Right cardiac atrium (tissue), 5 donors: Measurements from ENCODE around the gene FEZF2. TPM values are rescaled to one million over a fixed set of nuclear protein-coding genes. Genes with fewer than 3 reads are reported as not detected.

Experiments used
- ATAC-seq, 2 donors: fragments of 200-7000 bp; cut with Tn5 transposase; one replicate each; pipeline versions ENCODE4 v1.8.0 to v1.9.1; 2020; ENCODE audit warnings: moderate library complexity in 2 of 2, mild to moderate bottlenecking in 1 of 2
- DNase-seq, 3 donors: peaks; one replicate each; pipeline ENCODE4 v3.0.0-alpha.2; 2020
- H3K27ac ChIP-seq: one replicate; pipeline ENCODE4 v1.5.1; 2013; ENCODE audit warnings: mild to moderate bottlenecking, low read length, control low read depth, moderate library complexity
- H3K27me3 ChIP-seq: one replicate; pipeline ENCODE4 v1.6.1; 2013; ENCODE audit not compliant: control insufficient read depth, insufficient read depth
- H3K4me1 ChIP-seq: one replicate; pipeline ENCODE4 v1.6.1; 2013; ENCODE audit warnings: low read length; ENCODE audit not compliant: control insufficient read depth, insufficient read depth
- H3K4me3 ChIP-seq: one replicate; pipeline ENCODE4 v1.5.1; 2013; ENCODE audit warnings: low read length, control low read depth
- H3K9me3 ChIP-seq: one replicate; pipeline ENCODE4 v1.6.1; 2013; ENCODE audit warnings: low read length; ENCODE audit not compliant: control insufficient read depth
- WGBS: extraction: QIAGEN DNeasy Blood & Tissue Kit; methylation state at CpG from one replicate; pipeline ENCODE4 v1.1.7; 2013; 5-methylcytosine and 5-hydroxymethylcytosine counted together
- intact Hi-C, 4 donors: fragments of 100-400 bp; cut with DNase I; formaldehyde crosslinking; loops; one replicate each; pipeline versions ENCODE4 v1.11.0 to v1.14.0; 2022 to 2023
- polyA plus RNA-seq: library from polyadenylated mRNA; stranded (reverse); fragments of 200-250 nt; gene quantifications from one replicate; pipeline ENCODE4 v1.2.3, GENCODE V29; 2013
- total RNA-seq, 4 donors: library from RNA; stranded (reverse); fragmentation: NEBNext Ultra II Directional; extraction: Animal tissue kit (Norgen Biotek cat#: 25700); gene quantifications; one replicate each; pipeline ENCODE4 v1.2.1, GENCODE V29; 2021
- donor health status: healthy with polysubstance abuse.
- donor health status: DM: no; HTN: yes; CAD: no.
- donor health status: DM: no; HTN: no; CAD: no.
- donor health status: DM: no; HTN: yes; CAD: no; lungs with severe emphysema.
- donor health status: DM: yes; HTN: yes; CAD: no.

The FEZF2 gene
- total and polyA plus RNA-seq, 5 donors: not detected

DNA sequence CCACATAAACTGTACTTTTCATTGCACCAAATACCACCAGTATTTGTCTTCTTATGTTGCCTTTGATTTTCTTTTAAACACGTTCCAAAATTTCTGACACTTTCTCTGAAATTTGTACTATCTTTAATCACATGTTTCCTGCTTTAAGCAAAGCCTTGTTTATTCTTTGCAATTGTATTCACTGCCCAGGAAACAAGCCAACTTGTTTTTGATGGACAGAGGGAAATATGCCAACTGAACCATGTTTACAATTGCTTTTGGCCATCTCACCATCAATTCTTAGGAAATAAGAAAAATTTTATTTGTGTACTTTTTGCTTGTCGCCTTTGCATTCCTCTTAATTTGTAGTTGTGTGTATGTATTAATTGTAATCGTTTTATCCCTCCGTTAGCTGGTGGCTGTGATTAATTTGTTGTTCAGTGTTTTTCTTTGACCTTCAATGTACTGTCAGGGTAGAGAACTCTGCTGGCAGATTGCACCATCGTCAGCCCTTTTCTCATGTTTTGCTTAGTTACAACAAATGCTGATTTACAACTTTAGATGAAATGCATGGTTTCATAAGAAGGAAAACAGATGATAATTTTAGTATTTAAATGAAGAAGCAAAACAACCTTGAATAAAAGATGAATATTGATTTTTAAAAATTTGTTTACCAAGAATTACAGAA is 19.4 kb upstream of the FEZF2 start:
- 54% methylated on average over 5 of the region's 5 CpGs for WGBS
- ATAC-seq: no peak
- intact Hi-C loops: no loop called here

DNA sequence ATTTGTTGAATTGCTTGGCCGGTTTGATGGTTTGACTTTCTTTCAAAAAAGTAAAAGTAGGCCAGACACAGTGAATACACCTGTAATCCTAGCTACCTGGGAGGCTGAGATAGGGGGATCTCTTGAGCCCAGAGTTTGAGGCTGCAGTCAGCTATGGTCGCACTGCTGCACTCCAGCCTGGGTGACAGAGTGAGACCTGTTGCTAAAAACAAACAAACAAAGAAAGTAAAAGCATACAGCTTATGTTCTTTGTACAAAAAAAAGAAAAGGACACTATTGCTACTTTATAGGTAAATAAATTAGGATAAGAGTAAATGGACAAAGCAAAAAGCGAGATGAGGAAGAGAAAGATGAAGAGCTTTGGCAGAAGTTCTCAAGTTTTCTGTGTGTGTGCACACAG is 13.9 kb upstream of the FEZF2 start:
- 81% methylated on average over 3 of the region's 3 CpGs for WGBS
- H3K4me3 ChIP-seq: no peak overlapping the region
- no peak for ATAC-seq
- no peaks in the 10 kb centered on the region for H3K9me3 ChIP-seq
- intact Hi-C loops: no loop called here
- DNase-seq: no peak
- H3K27ac ChIP-seq: no peak overlapping the region
- no peaks in the 10 kb centered on the region for H3K27me3 ChIP-seq
- H3K4me1 ChIP-seq: no peaks in the 10 kb centered on the region

More for the DNA sequence above, 19.4 kb upstream of the FEZF2 start:
- no peaks in the 10 kb centered on the region for H3K4me1 ChIP-seq
- H3K4me3 ChIP-seq: no peak overlapping the region
- H3K27me3 ChIP-seq: no peaks in the 10 kb centered on the region
- DNase-seq: no peak
- no peak overlapping the region for H3K27ac ChIP-seq
- no peaks in the 10 kb centered on the region for H3K9me3 ChIP-seq

DNA sequence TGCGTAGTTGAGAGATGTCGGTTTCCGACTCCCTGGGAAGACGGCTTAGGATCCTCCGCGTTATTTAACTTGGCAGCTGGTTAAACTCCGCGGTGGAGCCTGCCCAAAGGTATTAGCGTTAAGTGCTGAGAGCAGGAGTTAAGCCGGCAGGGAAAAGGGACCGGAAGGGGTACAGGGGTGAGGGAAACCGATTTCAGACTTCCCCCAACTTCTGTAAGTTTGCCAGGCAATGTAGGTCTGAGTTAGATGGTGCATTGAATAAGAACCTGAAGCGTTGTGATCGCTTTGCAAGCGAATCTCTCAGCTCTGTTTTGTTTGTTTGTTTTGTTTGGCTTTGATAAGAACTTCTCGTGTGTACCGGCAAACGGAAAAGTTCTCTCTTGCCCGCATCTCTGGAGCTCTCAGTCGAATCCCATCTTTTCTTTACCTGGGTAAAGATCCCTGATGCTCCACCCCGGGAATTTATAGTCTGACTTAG is 6.0 kb upstream of the FEZF2 start:
- H3K4me3 ChIP-seq: no peak overlapping the region
- H3K9me3 ChIP-seq: peaks cover 2% of the 10 kb centered on the region
- DNase-seq: no peak
- no peak overlapping the region for H3K27ac ChIP-seq
- ATAC-seq: no peak
- H3K4me1 ChIP-seq: no peaks in the 10 kb centered on the region
- no peaks in the 10 kb centered on the region for H3K27me3 ChIP-seq
- WGBS: 3% methylated on average over 21 of the region's 21 CpGs
- intact Hi-C loops: no loop called here

DNA sequence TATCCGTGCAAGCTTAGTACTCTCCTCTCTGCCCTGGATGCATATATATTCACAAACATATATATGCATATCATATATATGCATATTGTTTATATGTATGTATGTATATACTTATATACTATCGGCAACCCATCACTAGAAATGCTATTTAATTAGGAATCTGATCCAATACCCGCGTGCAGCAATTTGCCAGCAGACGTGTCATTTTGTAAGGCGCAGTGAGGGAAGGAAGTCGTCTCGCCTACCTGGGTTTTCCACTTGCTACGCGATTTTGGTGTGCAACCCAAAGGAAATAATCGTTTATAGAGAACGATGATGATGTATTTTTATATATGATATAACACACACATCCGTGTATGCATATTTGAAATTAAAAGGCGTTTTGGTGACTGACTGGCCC is 5.6 kb upstream of the FEZF2 start:
- Histone ChIP-seq H3K4me3 (no peak overlapping the region), H3K27ac (no peak overlapping the region), H3K9me3 (peaks cover 2% of the 10 kb centered on the region), H3K27me3 (no peaks in the 10 kb centered on the region), H3K4me1 (no peaks in the 10 kb centered on the region)
- WGBS: 5% methylated on average over 14 of the region's 14 CpGs
- ATAC-seq: no peak
- intact Hi-C loops: no loop called here
- no peak for DNase-seq

DNA sequence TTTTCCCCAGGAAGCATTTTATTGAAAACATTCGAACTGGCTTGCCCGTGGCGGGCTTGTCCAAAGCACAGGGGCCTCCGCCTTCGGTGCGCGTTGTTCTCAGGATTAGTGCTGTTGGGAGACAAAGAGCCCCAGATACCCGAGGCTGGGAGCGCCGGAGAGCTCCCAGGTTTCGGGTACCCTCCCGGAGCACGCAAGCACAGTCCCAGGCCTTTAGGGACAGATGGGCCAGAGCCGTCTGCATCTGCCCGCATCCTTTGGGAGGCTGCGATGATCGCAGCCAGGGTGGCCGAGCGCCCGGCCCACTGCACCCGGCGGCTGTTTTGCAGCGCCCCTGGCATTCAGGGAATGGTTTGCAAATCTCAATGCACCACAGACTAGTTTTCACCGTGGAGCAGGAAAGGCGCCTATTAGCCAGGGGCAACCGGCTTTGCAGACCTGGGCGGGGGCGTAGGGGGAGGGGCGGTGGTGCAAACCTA is 5.0 kb upstream of the FEZF2 start:
- DNase-seq (no peak), ATAC-seq (no peak)
- H3K27me3 ChIP-seq: no peaks in the 10 kb centered on the region
- WGBS: 3% methylated on average over 29 of the region's 29 CpGs
- H3K4me1 ChIP-seq: no peaks in the 10 kb centered on the region
- H3K9me3 ChIP-seq: peaks cover 2% of the 10 kb centered on the region
- H3K27ac ChIP-seq: no peak overlapping the region
- intact Hi-C loops: no loop called here
- no peak overlapping the region for H3K4me3 ChIP-seq

DNA sequence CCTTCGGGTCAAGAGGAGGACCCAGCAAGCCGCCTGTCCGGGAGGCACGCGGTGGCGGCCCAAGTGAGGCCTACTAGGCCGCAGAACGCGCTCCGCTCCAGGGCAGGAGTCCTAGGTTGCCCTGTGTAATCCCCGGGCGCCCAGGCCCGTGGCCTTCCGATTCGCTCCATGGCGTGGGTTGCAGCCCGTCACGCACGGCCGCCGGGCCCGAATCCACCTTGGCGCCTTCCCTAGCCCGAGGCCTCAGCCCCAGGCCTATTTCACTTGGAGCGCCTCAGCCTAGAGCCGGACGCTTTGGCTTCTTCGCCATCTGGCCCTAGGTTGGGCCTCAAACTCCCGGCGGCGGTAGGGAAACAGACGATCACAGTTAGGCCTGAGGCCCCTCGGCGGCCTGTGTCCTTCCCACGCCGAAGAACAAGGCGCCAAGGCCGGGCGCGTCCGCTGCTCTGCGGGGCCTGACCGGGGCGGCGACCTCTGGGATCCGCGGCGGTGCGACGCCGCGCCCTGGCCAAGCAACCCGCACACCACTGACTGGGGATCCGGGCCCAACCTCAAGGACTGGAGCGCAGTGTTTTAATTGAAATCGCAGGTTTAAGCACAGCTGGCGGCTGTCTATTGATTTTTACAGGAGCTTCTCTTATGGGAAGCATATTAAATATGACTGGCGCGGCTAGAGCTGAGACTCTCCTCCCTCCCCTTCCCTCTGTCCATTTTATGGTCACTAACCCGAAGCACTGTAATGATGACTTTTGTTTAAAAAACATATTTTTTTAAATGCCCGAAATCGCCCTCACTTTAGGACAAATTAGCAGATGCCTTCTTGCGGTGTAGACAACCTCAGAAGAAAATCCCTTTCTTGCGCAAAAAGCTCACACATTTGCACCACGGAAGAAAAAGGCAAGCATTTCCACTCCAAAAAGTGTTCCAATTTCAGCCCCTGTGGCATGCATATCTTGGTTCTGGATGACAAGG is 3.8 kb upstream of the FEZF2 start:
- peaks cover 2% of the 10 kb centered on the region for H3K9me3 ChIP-seq
- DNase-seq (no peak), ATAC-seq (no peak)
- H3K4me1 ChIP-seq: no peaks in the 10 kb centered on the region
- no peak overlapping the region for H3K27ac ChIP-seq
- H3K4me3 ChIP-seq: no peak overlapping the region
- intact Hi-C loops: no loop called here
- H3K27me3 ChIP-seq: no peaks in the 10 kb centered on the region
- WGBS: 20% methylated on average over 65 of the region's 65 CpGs

DNA sequence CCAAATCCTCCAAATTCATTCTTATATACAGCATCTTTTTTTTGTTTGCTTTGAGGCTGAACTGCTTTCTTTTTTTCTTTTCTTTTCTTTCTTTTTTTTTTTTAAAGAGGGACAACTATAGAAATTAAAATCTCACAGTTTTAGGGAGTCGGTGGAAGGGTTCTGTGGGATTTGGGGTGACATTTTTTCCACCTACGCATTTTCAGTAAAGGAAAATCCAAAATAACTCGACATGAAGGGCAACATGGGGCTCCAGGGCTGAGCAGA is 3.0 kb upstream of the FEZF2 start:
- no peaks in the 10 kb centered on the region for H3K27me3 ChIP-seq

DNA sequence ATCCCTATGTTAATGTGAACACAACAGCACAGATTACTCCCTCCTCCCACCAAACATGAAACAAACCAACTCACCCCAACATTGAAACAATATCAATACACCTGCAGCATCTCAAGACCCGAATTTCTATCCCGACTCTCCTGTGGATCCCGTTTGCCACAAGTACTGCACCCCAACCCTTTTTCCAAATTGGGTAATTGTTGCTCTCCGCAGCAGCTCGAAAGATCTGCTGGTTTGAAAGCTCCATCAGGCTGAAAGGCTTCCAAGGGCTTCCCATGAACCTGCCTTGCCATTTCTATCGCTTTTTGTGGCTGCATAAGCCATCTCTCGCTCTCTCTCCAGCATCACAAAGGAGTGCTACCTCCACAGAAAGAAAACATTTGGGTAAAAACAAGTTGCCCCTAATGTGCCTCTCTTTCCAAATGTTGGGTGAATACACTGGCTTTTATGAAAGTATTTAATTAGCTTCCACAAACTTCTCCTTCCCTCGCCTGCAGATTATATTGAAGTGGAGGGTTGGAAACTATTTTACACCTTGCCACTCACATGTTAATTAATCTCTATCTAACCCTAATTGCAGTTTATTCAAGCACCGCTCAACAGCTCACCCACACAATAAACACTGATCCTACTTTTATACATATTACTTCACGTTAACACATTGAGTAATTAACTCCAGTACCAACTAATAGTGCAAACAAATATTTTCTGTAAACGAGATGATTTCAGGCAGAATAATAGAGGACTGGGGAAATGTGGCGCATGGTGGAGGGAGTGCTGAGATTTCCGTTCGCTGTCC is 2.5 kb upstream of the FEZF2 start:
- no peak overlapping the region for H3K27ac ChIP-seq
- DNase-seq (no peak), ATAC-seq (no peak)
- H3K4me1 ChIP-seq: no peaks in the 10 kb centered on the region
- WGBS: 23% methylated on average over 14 of the region's 14 CpGs
- H3K9me3 ChIP-seq: no peaks in the 10 kb centered on the region
- intact Hi-C loops: no loop called here
- H3K27me3 ChIP-seq: no peaks in the 10 kb centered on the region
- H3K4me3 ChIP-seq: no peak overlapping the region

More for the DNA sequence above, 3.0 kb upstream of the FEZF2 start:
- H3K4me1 ChIP-seq: no peaks in the 10 kb centered on the region
- intact Hi-C loops: no loop called here
- no peak overlapping the region for H3K27ac ChIP-seq
- DNase-seq (no peak), ATAC-seq (no peak)
- 53% methylated on average over 3 of the region's 3 CpGs for WGBS
- H3K4me3 ChIP-seq: no peak overlapping the region
- H3K9me3 ChIP-seq: peaks cover 2% of the 10 kb centered on the region

DNA sequence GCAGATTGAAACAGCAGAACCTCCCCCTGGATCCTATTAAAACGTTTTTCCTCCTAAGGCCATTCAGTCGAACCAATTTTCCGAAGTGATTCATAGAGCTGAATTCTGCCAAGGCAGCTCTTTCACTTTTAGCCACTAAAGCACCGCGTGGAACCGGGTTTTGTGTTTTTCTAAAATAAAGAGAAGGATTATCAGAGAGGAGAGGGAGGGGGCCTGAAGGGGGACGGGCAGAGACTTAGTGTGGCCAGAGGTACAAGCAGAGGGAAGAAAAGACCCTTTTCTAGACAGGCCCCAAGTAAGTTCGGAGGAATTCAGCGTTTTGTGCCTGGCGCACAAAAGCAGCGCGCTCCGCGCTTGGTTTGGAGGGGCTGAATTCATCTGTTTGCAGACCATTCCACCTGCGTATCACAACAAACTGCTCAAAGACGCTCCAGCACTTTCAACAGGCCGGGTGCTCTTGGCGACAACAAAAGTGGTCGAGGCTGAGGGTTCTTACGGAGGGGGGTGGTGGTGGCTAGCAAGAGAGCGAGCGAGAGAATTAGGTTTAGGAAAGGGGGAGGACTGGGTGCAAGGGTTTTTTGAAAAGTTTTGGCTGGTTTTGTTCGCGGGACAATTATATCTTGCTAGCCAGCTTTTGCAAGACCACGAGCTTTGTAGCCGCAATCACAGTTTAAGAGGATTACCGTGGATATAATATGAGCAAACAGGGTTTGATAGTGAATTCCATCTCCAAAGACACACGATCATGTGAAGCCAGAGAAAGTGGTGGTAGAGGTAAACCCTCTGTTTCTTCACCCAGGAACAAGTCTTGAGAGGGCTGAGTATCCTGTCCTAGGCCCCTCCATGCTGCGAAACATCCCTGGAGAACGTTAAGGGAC is 1.2 kb upstream of the FEZF2 start:
- ATAC-seq: no peak
- intact Hi-C loops: no loop called here
- H3K4me1 ChIP-seq: no peaks in the 10 kb centered on the region
- peak overlapping the region; percentile 36 for H3K4me3 ChIP-seq
- no peaks in the 10 kb centered on the region for H3K9me3 ChIP-seq
- no peaks in the 10 kb centered on the region for H3K27me3 ChIP-seq
- DNase-seq: no peak
- 3% methylated on average over 30 of the region's 30 CpGs for WGBS
- H3K27ac ChIP-seq: no peak overlapping the region

DNA sequence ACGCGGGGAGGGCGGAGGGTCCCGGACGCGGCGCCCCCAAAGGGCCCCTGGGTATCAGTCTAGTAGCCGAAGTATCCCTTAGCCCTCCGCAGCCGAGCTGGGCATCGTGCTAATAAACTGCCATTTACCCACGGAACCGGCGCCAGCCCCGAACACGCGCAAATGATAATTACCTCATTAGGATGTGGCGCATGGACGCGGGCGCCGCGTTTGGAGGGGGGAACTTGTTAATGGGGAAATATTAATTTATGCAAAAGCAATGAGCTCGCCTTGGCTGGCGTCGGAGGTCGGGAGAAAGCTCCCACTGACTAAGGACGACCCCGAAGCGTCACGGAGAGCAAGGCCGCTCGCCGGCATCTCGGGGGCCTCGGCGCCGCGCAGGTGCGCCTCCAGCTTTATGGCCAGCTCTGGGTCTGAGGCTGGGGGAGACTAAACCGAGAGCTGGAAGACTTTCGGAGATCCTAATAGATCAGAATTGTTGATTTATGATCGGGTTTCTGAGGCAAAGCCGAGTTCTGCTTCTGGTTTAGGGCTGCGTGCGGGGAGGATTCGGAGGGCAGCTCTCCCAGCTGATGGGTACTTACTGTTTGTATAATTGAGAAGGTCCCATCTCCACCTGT is 474 bp upstream of the FEZF2 start:
- intact Hi-C loops: no loop called here
- no peak for DNase-seq
- Histone ChIP-seq H3K4me1 (no peaks in the 10 kb centered on the region), H3K4me3 (peak overlapping the region; percentile 36), H3K9me3 (no peaks in the 10 kb centered on the region), H3K27ac (no peak overlapping the region), H3K27me3 (no peaks in the 10 kb centered on the region)
- 2% methylated on average over 47 of the region's 47 CpGs for WGBS
- no peak for ATAC-seq
